Left forelimb (tissue), 1 donor: ENCODE data around the gene IGSF21.

Source experiments
- DNase-seq: peaks from one replicate; pipeline ENCODE4 v3.0.0-alpha.2; 2018; ENCODE audit warnings: low spot score

Gene IGSF21

DNA sequence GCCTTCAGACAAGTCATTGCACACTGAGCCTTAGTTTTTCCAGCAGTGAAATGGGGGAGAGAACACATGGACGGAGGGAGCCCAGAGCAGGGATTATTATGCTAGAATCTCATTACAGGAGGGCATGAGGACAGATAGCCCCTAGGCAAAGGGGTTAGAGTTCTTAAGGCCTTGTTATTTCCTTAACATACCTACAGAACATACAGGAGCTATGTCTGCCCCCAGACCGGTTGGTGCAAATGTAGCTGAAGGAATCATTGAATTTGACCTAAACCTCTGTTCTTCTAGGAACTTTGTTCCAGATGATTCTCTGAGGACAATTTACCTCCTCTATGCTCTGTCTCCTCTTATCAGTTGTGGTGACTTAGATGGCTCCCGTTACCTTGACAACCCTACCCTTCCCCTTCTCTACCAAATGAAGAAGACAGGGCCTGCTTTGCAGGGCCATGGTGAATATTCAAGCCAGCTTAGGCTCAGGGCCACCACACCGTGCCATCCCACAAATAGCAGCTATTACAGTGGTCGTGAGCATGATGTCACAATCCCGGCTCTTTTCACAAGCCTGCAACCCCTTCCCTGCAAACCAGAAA lies 156.9 kb downstream of the IGSF21 start:
- no peak for DNase-seq

DNA sequence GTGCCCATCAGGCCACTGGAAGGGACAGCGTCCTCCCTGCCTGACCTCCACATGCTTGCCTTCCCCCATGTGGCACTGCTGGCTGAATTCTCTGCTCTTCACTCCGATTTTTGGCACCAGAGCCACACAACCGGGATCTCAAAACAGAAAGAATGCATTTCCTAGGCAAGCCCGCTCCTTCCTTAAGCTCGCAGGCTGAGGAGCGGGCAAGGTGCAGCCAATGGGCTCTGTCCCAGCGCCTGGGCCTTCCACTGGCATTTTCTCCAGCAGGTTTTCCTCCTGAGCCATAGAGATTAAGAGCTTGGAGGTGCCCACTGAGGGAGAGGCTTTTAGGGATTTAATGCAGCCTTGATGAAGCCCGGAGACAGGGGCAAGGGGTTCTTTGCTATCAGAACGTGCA lies 158.0 kb downstream of the IGSF21 start:
- DNase-seq, result no peak

DNA sequence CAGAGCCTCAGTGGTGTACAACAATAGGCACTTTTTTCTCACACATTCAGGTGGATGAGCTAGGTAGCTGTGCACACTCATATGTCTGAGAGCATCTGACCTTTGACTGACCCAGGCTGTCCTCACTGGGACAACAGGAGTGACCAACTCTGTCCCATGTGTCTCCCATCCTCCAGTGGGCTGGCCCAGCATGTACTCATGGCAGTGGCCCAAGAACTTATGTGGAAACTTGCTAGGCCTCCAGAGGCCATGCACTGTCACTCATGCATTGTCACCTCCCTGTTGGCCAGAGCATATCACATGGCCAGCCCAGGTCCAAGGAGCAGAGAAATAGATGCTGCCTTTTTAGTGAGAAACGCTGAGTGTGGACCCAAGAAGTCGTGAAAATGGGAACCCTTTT lies 158.8 kb downstream of the IGSF21 start:
- no peak for DNase-seq

DNA sequence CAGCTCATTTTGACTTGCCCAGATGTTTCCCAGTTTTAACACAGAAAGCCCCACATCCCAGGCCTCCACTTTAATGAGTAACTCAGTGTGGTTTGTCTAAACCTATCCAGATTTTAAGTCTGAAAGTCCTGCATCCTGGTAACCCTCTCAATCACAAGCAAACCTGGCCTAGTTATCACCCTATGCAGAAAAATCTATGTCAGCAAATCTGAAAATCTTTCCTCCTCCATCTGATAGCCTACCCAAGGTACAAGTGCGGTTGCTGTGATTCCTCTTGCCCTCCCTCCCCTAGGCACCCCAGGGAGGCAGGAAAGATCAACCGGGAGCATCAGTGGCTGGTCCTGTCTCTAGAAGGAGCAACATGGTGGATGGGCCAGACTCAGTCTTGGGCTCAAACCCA lies 163.7 kb downstream of the IGSF21 start:
- DNase-seq, result no peak

DNA sequence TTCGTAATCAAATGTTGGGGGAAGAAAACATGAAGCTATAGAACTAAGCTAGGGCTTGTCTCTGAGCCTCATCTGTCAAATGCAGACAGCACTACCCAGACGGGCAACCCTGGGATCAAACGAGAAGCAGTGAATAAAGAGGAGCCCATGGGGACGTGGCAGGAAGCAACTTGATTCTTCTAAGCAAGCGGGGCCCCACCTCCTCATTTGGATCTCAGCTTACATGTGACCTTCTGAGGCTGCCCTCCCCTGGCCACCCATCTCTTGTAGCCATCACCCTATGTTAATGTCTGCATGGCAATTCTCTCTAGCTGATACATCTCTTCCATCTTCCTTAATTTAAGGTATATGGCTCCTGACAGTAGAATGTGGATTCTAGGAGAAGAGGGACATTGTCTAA lies 171.3 kb downstream of the IGSF21 start:
- DNase-seq, result no peak

DNA sequence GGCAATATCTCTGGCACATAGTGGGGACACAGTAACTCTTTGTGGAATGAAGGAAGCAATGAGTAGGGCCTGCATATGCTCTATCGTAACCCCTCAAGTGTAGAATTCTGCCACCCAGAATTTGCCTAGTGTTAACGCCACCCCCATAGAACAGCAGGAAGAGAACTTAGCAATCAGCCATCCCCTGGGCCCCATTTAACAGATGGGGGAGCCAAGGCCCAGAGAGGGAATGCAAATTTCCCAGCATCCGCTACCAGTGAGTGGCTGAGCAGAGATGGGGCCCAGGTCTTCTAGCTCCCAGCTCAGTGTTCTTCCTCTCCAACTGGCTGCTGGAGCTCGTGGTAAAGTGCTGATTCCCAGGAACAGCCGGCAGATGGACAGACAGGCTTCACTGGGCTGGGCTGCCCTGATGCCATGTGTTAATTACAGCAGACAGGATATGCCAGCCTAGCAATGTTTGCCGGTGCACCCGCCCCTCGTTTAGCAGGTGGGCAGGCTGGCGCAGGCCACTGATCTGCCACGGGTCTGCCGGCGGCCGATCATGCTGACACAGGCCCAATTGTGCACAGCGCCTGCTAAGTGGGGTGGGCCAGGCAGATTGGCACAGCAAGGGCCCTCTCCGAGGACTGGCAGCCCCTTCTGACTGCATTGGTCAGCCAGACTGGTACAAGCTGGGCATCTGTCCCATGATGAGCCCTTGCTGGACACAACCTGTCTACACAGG lies 171.9 kb downstream of the IGSF21 start:
- no peak for DNase-seq

DNA sequence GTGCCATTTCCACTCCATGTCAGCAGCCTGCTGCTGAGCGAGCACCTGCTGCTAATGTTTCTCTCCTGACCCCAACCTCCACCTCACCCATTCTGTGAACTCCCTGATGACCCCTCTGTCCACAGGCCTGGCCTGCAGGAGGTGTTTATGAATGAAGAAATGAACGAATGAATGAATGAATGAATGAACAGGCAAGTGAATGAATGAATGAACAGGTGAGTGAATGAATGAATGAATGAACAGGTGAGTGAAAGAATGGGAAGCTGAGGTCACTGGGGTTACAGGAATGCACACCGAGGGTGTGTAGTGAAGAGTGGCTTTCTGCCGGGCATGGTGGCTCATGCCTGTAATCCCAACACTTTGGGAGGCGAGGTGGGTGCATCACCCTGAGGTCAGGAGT lies 173.4 kb downstream of the IGSF21 start:
- DNase-seq, result no peak

DNA sequence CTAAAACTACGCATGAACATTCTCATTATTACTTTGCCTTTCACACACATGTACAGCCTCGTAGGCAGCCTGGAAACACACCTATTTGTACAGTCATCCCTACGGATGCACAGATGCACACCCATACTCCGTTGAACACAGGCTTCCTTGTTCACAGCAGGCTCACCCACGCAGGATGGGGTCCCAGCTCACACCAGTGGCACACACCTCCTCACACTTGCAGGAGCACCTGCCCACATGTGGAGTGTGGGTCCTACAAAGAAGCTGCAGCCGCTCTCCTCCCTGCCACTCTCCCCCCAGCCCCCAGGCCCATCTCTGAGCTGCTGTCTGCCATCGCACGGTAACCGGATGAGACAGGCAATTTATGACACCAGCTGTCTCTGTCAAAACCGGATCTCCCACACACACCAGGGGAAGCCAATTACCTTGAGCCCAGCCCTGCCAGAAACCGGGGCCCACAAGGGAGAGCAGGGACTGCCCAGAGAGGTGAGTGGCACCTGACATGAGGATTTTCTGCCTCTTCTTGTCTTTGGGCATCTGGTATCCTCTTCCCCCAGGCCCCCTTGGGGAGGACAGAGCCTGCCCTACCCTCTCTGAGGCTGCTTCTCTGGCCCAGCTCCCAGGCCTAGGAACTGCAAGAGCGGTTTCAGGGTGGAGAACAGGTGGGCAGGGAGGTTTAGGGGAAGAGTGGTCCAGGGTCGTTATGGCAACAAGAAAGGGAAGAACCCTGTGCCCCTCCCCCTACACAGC lies 175.4 kb downstream of the IGSF21 start:
- no peak for DNase-seq

DNA sequence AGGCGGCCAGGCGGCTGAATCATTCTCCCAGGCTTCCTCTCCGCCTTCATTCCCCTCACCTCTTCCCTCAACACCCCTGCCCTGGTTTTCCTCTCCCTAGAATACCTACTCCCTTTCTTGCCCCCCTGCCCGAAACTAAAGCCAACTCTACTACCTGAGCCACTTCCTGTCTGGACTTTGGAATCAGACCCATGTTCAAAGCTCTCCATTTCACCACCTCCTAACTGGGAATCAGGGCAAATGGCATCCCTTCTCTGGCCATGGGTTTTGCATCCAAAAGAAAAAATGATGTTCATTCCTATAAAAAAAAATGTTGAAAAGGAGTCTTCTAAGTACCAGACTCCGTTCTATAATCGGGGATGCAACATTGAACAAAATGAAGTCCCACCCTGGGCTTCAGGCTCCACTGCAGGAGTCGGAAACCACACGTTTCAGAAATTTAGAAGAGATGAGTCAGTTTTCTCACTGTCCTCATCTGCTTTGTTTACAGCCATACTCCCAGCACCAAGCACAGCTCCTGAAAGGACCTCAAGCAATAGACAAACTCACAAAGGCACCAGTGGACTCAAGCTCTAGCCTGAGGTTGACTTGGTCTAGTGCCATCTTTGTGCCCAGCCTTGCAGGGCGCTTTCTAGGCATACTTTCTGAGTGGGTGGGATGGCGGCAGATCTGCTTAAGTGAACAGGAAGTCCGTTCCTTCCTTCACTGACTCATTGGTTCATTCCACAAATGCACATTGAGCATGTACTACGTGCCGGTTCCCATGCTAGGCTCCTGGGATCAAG lies 176.2 kb downstream of the IGSF21 start:
- DNase-seq, result no peak

DNA sequence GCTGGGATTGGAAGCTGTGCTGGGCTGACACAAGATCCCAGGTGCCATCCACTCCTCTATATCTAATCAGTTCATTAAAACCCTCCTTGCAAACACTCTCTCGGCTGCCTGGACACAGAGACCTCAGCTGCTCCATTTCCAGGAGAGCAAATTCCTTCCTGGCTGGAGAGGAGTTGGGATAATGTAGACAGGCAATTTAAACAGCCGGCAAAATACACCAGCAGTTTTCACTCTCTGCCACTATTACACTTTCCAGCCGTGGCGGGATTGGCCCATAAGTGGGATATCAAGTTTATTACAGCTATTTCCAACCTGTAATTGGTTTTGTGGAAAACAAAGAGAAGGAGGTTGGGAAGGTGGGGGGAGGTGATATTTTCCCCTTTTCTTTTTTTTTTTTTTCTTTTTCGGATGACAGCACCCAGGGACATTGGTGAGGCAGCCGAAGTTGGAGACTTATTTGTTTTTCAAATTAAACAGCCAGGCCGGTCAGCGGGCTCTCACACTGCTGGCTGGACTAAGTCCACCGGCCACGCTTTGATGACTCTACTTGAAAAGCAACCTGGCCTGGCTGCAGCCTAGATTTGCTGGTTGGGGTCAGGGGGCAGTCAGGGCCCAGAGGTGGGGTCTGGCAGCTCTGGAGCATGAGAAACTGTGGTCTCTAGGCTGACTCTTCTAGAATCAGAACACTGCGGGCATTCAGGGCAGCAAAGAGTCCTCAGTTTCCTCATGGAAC lies 177.4 kb downstream of the IGSF21 start:
- no peak for DNase-seq

DNA sequence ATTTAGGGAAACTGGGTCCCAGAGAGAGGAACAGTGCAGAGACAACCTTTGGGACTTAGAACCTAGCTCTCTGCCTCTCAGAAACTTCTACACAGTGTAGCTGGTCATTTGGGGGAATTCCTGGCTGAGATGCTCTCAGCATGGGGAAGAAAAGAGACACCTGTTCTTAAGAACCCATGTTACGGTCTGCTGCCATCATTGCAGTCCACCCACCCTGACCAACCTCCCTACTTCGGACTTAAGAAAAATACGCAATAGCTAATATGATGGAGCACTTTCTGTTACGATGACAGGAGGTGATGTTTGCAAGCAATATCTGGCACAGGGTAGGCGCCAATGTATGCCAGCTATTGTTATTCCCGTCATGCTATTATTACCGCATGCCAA lies 177.9 kb downstream of the IGSF21 start:
- DNase-seq, result no peak

DNA sequence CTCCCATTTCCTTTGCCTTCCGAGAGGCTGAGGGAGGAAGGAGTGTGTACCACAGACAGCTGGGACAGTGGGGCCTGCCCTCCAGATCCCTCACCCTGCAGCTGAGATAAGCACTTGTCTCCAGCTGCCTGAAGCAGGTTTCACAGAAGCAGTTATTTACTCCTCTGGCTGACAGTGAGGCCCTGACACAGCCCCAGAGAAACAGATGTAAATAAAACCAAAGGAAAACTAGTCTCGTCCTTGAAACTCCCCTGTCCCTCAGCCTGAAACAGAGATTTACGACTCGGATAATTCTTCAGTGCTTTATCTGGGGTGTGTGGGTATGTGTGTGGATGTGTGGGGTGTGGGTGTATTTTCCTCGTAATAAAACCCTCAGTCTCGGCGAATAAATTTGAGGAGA lies 181.1 kb downstream of the IGSF21 start:
- DNase-seq, result no peak

DNA sequence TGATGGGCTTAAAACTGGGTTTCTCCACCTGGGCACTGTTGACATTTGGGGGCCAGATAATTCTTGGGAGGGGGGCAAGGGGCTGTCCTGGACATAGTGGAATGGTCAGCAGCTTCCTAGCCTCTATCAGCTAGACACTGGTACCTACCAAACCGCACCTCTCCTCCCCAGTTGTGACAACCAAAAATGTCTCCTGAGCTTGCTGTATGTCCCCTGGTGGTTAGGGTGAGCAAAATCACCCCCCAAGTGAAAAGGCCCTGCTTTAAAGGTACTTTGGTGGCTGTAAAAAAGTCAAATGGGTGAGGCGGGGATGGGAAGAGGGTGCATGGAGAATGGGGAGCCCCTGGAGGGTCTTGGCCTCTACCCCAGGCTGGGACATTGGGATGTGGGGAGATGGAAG lies 182.0 kb downstream of the IGSF21 start:
- DNase-seq, result no peak

DNA sequence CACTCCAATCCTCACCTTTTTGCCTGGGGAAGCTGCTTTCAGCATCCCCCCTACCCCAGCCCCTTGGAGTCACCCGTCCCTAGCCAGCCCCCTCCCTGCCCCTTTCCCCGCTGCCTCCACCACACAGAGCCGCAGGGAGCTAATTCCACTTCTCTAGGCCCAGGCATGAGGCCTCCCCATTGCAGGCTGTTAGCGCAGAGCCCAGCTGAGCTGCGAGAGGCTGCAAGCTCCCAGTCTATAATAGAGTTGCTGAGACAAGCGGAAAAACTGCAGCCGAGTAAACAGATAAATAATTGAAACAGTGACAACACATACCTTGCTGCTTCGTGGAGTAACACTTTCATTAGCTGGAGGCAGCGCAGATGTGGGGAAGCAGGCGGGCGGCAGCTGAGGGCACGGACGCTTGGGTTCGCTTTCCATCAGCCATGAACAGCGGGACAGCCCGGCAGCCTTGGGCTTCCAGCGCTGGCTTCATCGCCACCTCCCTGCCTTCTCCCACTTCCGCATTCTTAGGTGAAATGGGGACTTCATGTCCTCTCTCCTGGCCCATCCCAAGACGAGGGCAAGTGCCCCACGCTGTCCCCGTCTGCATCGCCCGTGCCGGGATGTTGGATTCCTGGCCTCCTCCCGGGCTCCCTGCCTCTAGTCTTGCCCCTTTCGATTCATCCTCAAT lies 183.3 kb downstream of the IGSF21 start:
- DNase-seq, result no peak

DNA sequence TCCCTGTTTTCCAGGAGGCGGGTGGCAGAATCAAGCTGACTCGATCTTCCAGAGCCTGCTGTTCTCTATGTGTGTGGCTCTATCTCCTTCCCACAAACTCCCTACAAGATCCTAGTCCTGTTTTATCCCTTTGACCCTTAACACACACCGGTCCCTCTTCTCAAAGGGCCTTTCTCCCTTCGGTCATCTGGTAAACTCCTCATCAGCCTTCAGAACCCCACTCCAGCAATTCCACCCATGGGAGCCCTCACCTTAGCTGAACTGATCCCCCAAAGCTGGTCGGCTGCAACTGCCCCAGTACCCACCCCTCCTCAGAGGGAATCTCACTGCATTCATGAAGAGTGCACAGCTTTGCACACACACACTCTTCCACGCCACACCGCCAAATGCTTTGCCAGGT lies 184.9 kb downstream of the IGSF21 start:
- no peak for DNase-seq

DNA sequence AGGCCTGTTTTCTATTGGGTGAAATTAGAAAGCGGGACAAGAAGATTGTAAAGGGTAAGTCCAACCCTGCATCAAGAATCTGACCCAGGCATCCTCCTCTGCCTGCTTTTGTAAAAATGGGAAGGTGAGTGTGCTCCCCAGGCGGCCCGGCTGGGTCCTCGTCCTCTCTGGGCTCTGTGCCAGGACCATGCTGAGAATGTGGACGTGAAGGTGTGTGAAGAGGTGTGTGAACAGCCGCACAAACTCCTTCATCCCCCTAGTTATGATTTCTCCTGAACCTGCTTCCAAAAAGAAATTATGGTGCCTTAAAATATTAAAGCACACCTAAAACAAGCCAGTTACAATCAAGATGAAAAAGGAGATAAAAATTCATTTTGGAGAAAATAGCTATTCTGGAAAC lies 185.7 kb downstream of the IGSF21 start:
- DNase-seq, result no peak

DNA sequence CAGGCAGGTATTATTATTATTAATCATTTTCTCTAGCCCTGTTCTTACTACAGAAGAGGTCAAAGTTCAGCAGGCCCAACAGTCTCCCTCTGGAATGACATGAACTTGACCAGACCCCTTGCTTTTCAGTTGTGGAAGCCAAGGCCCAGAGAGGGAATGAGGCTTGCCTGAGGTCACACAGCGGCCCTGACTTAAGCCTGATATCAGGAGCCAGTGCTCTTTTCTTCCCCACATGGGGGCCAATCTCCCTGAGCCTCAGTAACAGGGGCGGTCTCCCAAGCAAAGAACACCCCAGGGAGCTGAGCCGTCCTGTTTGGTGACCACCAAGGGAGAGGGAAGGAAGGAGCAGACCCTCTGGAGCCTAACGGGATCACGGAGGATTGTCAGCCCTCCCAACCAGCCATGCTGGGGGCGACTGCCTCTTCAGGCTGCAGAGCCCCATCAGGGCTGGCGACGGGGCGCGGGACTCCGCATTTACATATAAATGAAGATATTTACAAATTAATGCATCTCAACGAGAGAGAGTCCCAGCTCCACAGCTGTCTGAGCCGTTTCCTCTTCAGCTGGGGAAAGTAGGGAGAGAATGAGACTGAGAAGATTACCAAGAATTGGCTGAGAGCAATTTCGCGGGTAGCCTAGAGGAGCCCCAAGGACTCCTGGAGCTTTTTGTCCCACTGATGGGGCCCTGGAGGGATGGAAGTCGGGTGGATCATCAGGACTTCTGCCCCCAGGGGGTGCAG lies 187.0 kb downstream of the IGSF21 start:
- DNase-seq, result no peak

DNA sequence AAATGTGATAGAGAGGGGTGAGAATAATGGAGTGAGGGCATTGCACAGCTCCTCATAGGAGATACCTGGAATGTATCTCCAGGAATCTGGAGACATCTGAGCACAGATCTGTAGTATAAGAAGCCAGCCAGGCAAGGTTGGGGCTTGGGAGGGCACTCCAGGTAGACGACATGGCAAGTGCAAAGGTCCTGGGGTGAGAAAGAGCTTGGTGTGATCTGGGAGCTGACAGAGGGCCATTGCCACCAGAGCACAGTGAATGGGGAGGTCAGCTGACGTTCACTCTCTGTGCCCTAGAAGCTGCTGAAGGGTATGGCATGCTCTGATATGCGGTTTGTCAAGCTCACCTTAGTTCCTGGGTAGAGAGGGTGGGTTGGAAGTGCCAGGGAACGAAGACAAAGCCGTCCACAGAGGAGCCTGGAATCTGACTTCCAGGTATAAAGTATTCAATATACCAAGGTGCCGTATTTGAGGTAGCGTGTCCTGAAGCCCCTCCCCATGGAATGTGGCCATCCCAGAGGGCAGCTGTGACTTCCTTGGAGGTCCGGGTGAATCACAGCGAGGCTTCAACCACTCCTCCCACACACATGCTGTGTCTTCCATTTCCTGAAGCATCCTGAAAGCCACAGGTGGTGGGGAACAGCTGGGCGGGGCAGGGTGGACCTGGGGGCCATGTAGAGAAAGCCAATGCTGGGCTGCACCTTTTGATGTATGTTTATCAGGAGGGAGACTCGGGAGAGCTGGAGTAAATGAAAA lies 190.5 kb downstream of the IGSF21 start:
- no peak for DNase-seq

DNA sequence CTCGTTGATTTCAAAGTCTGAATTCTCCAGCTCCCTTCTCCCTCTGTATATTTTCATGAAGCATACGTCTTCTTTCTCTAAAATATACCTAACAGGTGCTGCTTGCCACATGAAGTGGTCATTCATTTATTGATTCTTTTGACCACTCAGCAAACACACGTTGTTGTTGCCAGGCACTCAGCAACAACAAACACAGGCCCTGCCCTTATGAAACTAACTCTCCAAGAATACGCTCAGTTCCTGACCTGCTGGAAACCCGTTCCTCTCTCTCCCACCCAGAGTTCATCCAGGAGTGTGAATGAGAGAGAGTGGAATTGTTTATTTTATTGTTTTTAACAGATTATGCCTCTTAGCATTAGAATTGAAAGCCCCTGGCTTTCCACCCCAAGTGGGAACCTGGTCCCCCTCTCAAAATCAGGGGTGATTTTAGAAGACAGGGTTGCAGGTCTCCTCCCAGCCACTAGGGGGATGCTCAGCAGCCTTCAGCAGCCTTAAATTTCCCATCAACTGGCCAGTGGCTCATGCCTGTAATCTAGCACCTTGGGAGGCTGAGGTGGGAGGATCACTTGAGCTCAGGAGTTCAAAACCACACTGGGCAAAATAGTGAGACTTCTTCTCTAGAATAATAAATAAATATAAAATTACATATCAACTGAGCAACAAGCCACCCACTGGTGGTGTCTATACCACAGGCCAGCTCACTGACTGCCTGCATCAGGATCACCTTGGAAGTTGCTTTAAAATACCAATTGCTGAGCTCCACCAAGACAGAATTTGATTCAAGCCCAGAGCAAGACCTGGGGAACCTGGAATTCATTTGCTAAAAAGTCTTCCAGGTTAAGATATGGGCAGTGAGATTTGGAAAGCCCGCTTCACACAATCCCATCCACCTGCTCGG lies 192.1 kb downstream of the IGSF21 start:
- DNase-seq, result no peak
